Stimulated activated CD4-positive, alpha-beta T cell treated with anti-CD3 and anti-CD28 coated beads, Interleukin-2, amount 100 ng/mL, for 48 hours (primary cell): ENCODE data around the gene AKAP8L.

Experiments used
- DNase-seq, 2 donors: peaks; one replicate each; pipeline ENCODE4 v3.0.0-alpha.2; 2020

The AKAP8L gene

GRCh38 chr19:15448778-15449619, 30.2 kb upstream of the AKAP8L start:
- DNase-seq, result no peak

- DNase-seq, result no peak
Observed at GRCh38 chr19:15448044-15448777, 29.4 kb upstream of the AKAP8L start.

GRCh38 chr19:15447057-15447456, 28.3 kb upstream of the AKAP8L start:
- no peak for DNase-seq

GRCh38 chr19:15445807-15446376, 27.1 kb upstream of the AKAP8L start:
- no peak for DNase-seq

- no peak for DNase-seq
Observed at GRCh38 chr19:15445227-15445605, 26.4 kb upstream of the AKAP8L start.

GRCh38 chr19:15444505-15445226, 25.9 kb upstream of the AKAP8L start:
- DNase-seq, result no peak

GRCh38 chr19:15443838-15444237, 25.1 kb upstream of the AKAP8L start:
- no peak for DNase-seq

- no peak for DNase-seq
Observed at GRCh38 chr19:15443325-15443724, 24.5 kb upstream of the AKAP8L start.

GRCh38 chr19:15442142-15442920, 23.5 kb upstream of the AKAP8L start:
- DNase-seq, result no peak

GRCh38 chr19:15441317-15441716, 22.5 kb upstream of the AKAP8L start:
- DNase-seq, result no peak

GRCh38 chr19:15439821-15440641, 21.2 kb upstream of the AKAP8L start:
- DNase-seq, result no peak

- no peak for DNase-seq
Observed at GRCh38 chr19:15439078-15439799, 20.5 kb upstream of the AKAP8L start.

- no peak for DNase-seq
Observed at GRCh38 chr19:15438577-15438976, 19.8 kb upstream of the AKAP8L start.

- DNase-seq, result no peak
Observed at GRCh38 chr19:15438124-15438496, 19.3 kb upstream of the AKAP8L start.

GRCh38 chr19:15437355-15438123, 18.8 kb upstream of the AKAP8L start:
- DNase-seq, result no peak

GRCh38 chr19:15436826-15437110, 18.0 kb upstream of the AKAP8L start:
- DNase-seq, result no peak

- DNase-seq, result no peak
Observed at GRCh38 chr19:15436012-15436825, 17.4 kb upstream of the AKAP8L start.

- DNase-seq, result no peak
Observed at GRCh38 chr19:15433519-15434069, 14.8 kb upstream of the AKAP8L start.
